Mucosa of rectum (tissue), 2 donors: ENCODE results near the gene ADAMTS16.

Experiments
- H3K27ac ChIP-seq, 2 donors: one replicate each; pipeline ENCODE4 v1.7.0; 2013; ENCODE audit warnings: inconsistent platforms in 2 of 2, low read depth in 2 of 2, low read length in 2 of 2
- H3K27me3 ChIP-seq, 2 donors: one replicate each; pipeline ENCODE4 v1.7.0; 2013; ENCODE audit warnings: low read length in 2 of 2; ENCODE audit not compliant: control insufficient read depth in 2 of 2, insufficient read depth in 2 of 2
- H3K36me3 ChIP-seq, 2 donors: one replicate each; pipeline ENCODE4 v1.7.0; 2013; ENCODE audit warnings: low read length in 2 of 2; ENCODE audit not compliant: control insufficient read depth in 2 of 2, insufficient read depth in 2 of 2
- H3K4me1 ChIP-seq, 2 donors: one replicate each; pipeline ENCODE4 v1.7.0; 2013; ENCODE audit warnings: low read length in 2 of 2, mild to moderate bottlenecking in 1 of 2; ENCODE audit not compliant: control insufficient read depth in 2 of 2, insufficient read depth in 2 of 2
- H3K4me3 ChIP-seq, 2 donors: one replicate each; pipeline ENCODE4 v1.7.0; 2013; ENCODE audit warnings: low read length in 2 of 2
- H3K9ac ChIP-seq, 2 donors: one replicate each; pipeline ENCODE4 v1.7.0; 2013; ENCODE audit warnings: low read length in 2 of 2, low read depth in 1 of 2, mild to moderate bottlenecking in 1 of 2
- H3K9me3 ChIP-seq, 2 donors: one replicate each; pipeline ENCODE4 v1.7.0; 2013; ENCODE audit warnings: low read length in 2 of 2; ENCODE audit not compliant: control insufficient read depth in 2 of 2
- donor health status: healthy.
- donor health status: Normal muscosa, but diverticular disease.

The ADAMTS16 gene

GRCh38 chr5:5335700-5336264, 195.7 kb downstream of the ADAMTS16 start:
- no peak overlapping the region for H3K4me3 ChIP-seq
- H3K9me3 ChIP-seq, result no peaks in the 10 kb centered on the region
- H3K4me1 ChIP-seq, result no peaks in the 10 kb centered on the region
- H3K27ac ChIP-seq, result no peak overlapping the region
- no peaks in the 10 kb centered on the region for H3K36me3 ChIP-seq
- no peaks in the 10 kb centered on the region for H3K27me3 ChIP-seq
- H3K9ac ChIP-seq, result no peak overlapping the region

GRCh38 chr5:5339257-5339656, 199.1 kb downstream of the ADAMTS16 start:
- Histone ChIP-seq H3K4me3 (no peak overlapping the region), H3K36me3 (no peaks in the 10 kb centered on the region), H3K27me3 (no peaks in the 10 kb centered on the region), H3K9ac (no peak overlapping the region), H3K9me3 (no peaks in the 10 kb centered on the region), H3K27ac (no peak overlapping the region), H3K4me1 (peaks cover 0 to 2% of the 10 kb centered on the region in 2 donors)

- peaks cover 0 to 2% of the 10 kb centered on the region in 2 donors for H3K4me1 ChIP-seq
- no peaks in the 10 kb centered on the region for H3K9me3 ChIP-seq
- no peak overlapping the region for H3K4me3 ChIP-seq
- no peak overlapping the region for H3K27ac ChIP-seq
- no peaks in the 10 kb centered on the region for H3K36me3 ChIP-seq
- no peaks in the 10 kb centered on the region for H3K27me3 ChIP-seq
- no peak overlapping the region for H3K9ac ChIP-seq
These were observed 200.1 kb downstream of the ADAMTS16 start for GRCh38 chr5:5340206-5340729.

GRCh38 chr5:5341531-5342292, 201.6 kb downstream of the ADAMTS16 start:
- H3K4me3 ChIP-seq, result no peak overlapping the region
- no peaks in the 10 kb centered on the region for H3K36me3 ChIP-seq
- H3K9ac ChIP-seq, result no peak overlapping the region
- H3K9me3 ChIP-seq, result no peaks in the 10 kb centered on the region
- no peaks in the 10 kb centered on the region for H3K27me3 ChIP-seq
- peaks cover 0 to 2% of the 10 kb centered on the region in 2 donors for H3K4me1 ChIP-seq
- no peak overlapping the region for H3K27ac ChIP-seq

DNA sequence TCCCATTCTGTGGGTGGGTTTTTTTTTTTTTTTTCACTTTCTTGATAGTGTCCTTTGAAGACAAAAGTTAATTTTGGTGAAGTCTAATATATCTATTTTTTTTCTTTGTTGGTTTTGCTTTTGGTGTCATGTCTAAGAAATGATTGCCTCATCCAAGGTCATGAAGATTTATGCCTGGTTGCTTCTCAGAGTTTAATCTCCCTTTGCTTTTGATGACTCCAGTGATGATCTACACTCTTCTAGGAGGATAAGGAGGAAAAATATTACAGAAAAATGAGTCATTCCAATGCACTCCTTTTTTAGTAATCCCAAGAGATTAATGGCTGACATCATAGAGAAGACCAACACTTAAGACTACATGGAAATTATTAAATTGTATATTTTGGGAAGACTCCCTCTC, 202.7 kb downstream of the ADAMTS16 start:
- Histone ChIP-seq H3K9me3 (no peaks in the 10 kb centered on the region), H3K4me3 (no peak overlapping the region), H3K4me1 (peaks cover 0 to 2% of the 10 kb centered on the region in 2 donors), H3K27me3 (no peaks in the 10 kb centered on the region), H3K9ac (no peak overlapping the region), H3K36me3 (no peaks in the 10 kb centered on the region), H3K27ac (no peak overlapping the region)

- H3K4me3 ChIP-seq, result no peak overlapping the region
- H3K27me3 ChIP-seq, result no peaks in the 10 kb centered on the region
- H3K9ac ChIP-seq, result no peak overlapping the region
- no peak overlapping the region for H3K27ac ChIP-seq
- H3K36me3 ChIP-seq, result no peaks in the 10 kb centered on the region
- peaks cover 0 to 2% of the 10 kb centered on the region in 2 donors for H3K4me1 ChIP-seq
- no peaks in the 10 kb centered on the region for H3K9me3 ChIP-seq
These were observed 203.4 kb downstream of the ADAMTS16 start for GRCh38 chr5:5343568-5343967.

GRCh38 chr5:5344051-5344571, 204.0 kb downstream of the ADAMTS16 start:
- H3K9me3 ChIP-seq, result no peaks in the 10 kb centered on the region
- H3K4me3 ChIP-seq, result no peak overlapping the region
- H3K9ac ChIP-seq, result no peak overlapping the region
- H3K27me3 ChIP-seq, result no peaks in the 10 kb centered on the region
- no peak overlapping the region for H3K27ac ChIP-seq
- H3K36me3 ChIP-seq, result no peaks in the 10 kb centered on the region
- H3K4me1 ChIP-seq, result peaks cover 0 to 2% of the 10 kb centered on the region in 2 donors

DNA sequence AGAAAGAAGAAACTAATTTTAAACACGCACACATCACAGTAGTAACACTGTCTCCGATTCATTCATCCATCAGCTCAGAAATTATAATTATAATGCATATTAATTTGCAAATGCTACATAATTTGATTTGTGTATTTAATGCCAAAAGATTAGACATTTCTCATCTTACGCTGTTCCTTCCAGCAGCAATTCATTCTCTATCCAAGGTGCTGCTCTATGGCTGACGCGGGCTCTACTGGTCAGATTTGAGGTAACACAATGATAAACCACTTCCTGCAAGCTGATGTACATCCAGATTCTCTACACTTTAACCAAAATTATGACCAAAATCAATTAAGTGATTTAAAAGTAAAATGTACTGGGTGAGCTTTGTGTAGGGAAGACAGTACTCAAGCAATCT, 204.5 kb downstream of the ADAMTS16 start:
- no peak overlapping the region for H3K27ac ChIP-seq
- H3K9ac ChIP-seq, result no peak overlapping the region
- H3K36me3 ChIP-seq, result no peaks in the 10 kb centered on the region
- no peak overlapping the region for H3K4me3 ChIP-seq
- H3K27me3 ChIP-seq, result no peaks in the 10 kb centered on the region
- peaks cover 0 to 2% of the 10 kb centered on the region in 2 donors for H3K4me1 ChIP-seq
- H3K9me3 ChIP-seq, result no peaks in the 10 kb centered on the region

DNA sequence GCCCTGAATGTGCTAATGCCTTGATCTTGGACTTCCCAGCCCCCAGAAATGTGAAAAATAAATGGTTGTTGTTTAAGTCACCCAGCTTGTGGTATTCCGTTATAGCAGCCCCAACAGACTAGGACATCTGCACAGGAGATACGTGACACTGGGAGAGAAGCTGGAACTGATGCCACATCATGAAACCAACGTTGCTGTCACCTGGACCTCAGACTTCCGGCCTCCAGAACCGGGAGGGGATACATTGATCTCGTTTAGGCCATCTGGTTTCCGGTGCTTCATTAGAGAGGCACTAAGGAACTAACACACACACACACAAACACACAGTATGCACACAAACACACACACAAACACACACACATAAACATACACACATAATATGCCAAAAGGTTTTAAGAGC, 207.3 kb downstream of the ADAMTS16 start:
- H3K4me3 ChIP-seq, result no peak overlapping the region
- peaks cover 0 to 2% of the 10 kb centered on the region in 2 donors for H3K4me1 ChIP-seq
- no peaks in the 10 kb centered on the region for H3K36me3 ChIP-seq
- H3K9me3 ChIP-seq, result no peaks in the 10 kb centered on the region
- no peaks in the 10 kb centered on the region for H3K27me3 ChIP-seq
- no peak overlapping the region for H3K27ac ChIP-seq
- H3K9ac ChIP-seq, result no peak overlapping the region

- Histone ChIP-seq H3K4me1 (peaks cover 0 to 2% of the 10 kb centered on the region in 2 donors), H3K27ac (no peak overlapping the region), H3K4me3 (no peak overlapping the region), H3K9me3 (no peaks in the 10 kb centered on the region), H3K27me3 (no peaks in the 10 kb centered on the region), H3K9ac (no peak overlapping the region), H3K36me3 (no peaks in the 10 kb centered on the region)
These were observed 208.0 kb downstream of the ADAMTS16 start for GRCh38 chr5:5348135-5348534.
